GM12801 (cell line): ENCODE results near the gene CTSZ.

Experiments
- CTCF ChIP-seq: IDR thresholded peaks from one replicate; pipeline ENCODE4 v1.5.1; 2011; ENCODE audit warnings: control low read depth; ENCODE audit not compliant: insufficient read length; ENCODE audit errors: extremely low read depth

CTSZ gene

DNA sequence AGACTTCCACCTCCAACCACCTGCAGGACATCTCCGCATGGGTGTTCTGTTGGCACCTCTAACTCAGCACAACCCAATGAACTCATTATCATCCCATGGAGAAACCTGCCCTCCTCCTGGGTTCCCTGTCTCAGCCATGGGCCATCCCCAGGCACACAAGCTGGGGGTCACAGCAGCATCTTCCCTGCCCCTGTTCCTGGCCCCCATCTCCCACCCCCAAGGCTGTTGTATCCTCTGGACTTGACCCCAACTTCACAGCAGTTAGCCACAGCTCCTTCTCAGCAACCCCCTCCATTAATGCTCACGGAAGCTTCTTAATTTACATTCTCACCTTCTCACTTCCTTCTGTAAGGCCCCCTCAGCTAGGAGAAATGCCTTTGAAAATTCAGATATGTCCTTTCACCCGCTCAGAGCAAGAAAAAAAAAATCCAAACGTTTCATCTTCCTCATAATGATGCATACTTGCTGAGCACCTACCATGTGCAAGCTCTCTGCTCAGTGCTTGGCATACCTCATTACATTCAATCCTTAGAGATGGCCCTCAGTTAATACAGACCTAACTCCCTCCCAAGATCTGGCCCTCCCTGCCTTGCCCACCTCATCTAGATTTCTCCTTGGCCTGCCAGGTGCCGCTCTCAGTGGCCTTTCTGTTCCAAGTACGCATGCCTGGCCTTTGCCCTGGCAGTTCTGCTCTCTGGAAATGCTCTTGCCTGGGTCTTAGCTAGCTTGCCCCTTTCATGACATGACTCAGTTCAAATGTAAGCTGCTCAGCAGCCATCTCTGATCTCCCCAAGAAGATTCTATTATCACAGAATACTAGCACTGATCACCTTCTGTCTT, 28.5 kb downstream of the CTSZ start:
- TF ChIP-seq CTCF, result no peak

- no peak for TF ChIP-seq CTCF
These were observed 30.9 kb downstream of the CTSZ start for GRCh38 chr20:58976061-58976730.

GRCh38 chr20:58975353-58975752, 31.7 kb downstream of the CTSZ start:
- TF ChIP-seq CTCF, result no peak

- no peak for TF ChIP-seq CTCF
These were observed 33.2 kb downstream of the CTSZ start for GRCh38 chr20:58973866-58974265.

- no peak for TF ChIP-seq CTCF
These were observed 33.9 kb downstream of the CTSZ start for GRCh38 chr20:58973179-58973578.

DNA sequence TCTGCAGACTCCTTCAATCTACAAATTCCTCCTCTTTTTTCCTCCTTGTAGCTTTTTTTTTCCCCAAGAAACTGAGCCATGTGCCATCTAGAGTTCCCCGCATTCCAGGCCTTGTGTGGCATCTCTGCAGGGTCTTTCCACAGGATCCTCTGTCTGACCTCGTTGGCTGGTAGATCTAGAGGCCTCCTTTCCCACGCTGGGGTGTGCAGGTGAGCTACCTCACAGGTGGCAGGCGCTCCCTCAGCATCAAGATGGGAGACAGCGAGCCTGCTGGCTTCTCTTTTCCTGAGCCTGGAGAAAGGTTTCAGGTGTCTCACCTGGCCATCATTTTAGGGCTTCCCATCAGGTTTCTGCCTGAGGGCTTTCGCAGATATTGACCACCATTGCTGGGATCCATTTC, 35.6 kb downstream of the CTSZ start:
- TF ChIP-seq CTCF, result no peak

DNA sequence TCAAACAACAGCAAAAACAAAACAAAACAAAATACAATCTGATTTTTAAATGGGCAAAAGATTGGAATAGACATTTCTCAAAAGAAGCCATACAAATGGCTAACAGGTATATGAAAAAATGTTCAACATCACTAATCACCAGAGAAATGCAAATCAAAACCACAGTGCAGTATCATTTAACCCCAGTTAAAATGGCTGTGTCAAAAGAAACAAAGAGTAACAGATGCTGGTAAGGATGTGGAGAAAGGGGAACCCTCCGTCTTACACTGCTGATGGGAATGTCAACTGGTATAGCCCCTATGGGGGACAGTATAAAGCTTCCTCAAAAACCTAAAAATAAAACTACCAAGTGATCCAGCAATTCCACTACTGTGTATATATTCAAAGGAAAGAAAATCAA, 36.9 kb downstream of the CTSZ start:
- no peak for TF ChIP-seq CTCF
